Thymus (tissue), 11 donors: ENCODE data around the gene RCAN3. TPM values are rescaled to one million over a fixed set of nuclear protein-coding genes. Genes with fewer than 3 reads are reported as not detected.

Experiments
- DNase-seq, 9 donors: peaks; one replicate each; pipeline ENCODE4 v3.0.0-alpha.2; 2013; ENCODE audit warnings: low spot score in 9 of 9, low read depth in 6 of 9, missing footprints in 1 of 9
- H3K27ac ChIP-seq, 2 donors: one replicate each; pipeline ENCODE4 v1.5.1; 2013; ENCODE audit warnings: control low read depth in 1 of 2, low read depth in 1 of 2, low read length in 1 of 2, mild to moderate bottlenecking in 1 of 2, moderate library complexity in 1 of 2
- H3K27me3 ChIP-seq, 2 donors: one replicate each; pipeline ENCODE4 v1.5.1; 2013; ENCODE audit warnings: low read length in 1 of 2; ENCODE audit not compliant: control insufficient read depth in 2 of 2, insufficient read depth in 1 of 2
- H3K36me3 ChIP-seq, 2 donors: one replicate each; pipeline ENCODE4 v1.5.1; 2013; ENCODE audit warnings: low read length in 1 of 2, mild to moderate bottlenecking in 1 of 2, moderate library complexity in 1 of 2; ENCODE audit not compliant: control insufficient read depth in 2 of 2, insufficient read depth in 2 of 2
- H3K4me1 ChIP-seq, 2 donors: one replicate each; pipeline ENCODE4 v1.5.1; 2013; ENCODE audit warnings: low read length in 2 of 2; ENCODE audit not compliant: control insufficient read depth in 2 of 2, insufficient read depth in 2 of 2
- H3K4me3 ChIP-seq, 2 donors: one replicate each; pipeline ENCODE4 v1.5.1; 2013; ENCODE audit warnings: low read length in 2 of 2, control low read depth in 1 of 2, mild to moderate bottlenecking in 1 of 2
- H3K9me3 ChIP-seq, 2 donors: one replicate each; pipeline ENCODE4 v1.5.1; 2013; ENCODE audit warnings: low read length in 1 of 2, mild to moderate bottlenecking in 1 of 2; ENCODE audit not compliant: control insufficient read depth in 2 of 2, insufficient read depth in 1 of 2
- WGBS: extraction: QIAGEN DNeasy Blood & Tissue Kit; methylation state at CpG from one replicate; pipeline ENCODE4 v1.1.7; 2013; 5-methylcytosine and 5-hydroxymethylcytosine counted together
- polyA plus RNA-seq: library from polyadenylated mRNA; stranded (reverse); fragments of 200-250 nt; gene quantifications from one replicate; pipeline ENCODE4 v1.2.3, GENCODE V29; 2013
- total RNA-seq: library from RNA; stranded (reverse); fragments of 120-200 nt; gene quantifications from one replicate; pipeline ENCODE4 v1.2.4, GENCODE V29; 2013
- donor health status: healthy.

Gene RCAN3
- total and polyA plus RNA-seq, 2 donors = 13.2 to 21.2 TPM

GRCh38 chr1:24555591-24556413, 53.2 kb downstream of the RCAN3 start, which contains the start of gene NCMAP:
Gene NCMAP (plus strand): TSS chr1:24556087. CDS start chr1:24595431, 39,344 bp downstream.
- WGBS = 2% methylated on average over 61 of the region's 61 CpGs
- peaks cover 5 to 32% of the 10 kb centered on the region in 2 donors for H3K4me1 ChIP-seq
- H3K4me3 ChIP-seq = peak within 1 kb of the TSS in 1 of 2 donors; percentile 45
- H3K27me3 ChIP-seq = peaks cover 7 to 24% of the 10 kb centered on the region in 2 donors
- no peak within 1 kb of the TSS for H3K27ac ChIP-seq
- peak in 1 of 9 donors; percentile 37 for DNase-seq
- no peaks in the 10 kb centered on the region for H3K36me3 ChIP-seq
- no peaks in the 10 kb centered on the region for H3K9me3 ChIP-seq

- no peak for DNase-seq
- no peaks in the 10 kb centered on the region for H3K9me3 ChIP-seq
- WGBS = 60% methylated on average over 19 of the region's 19 CpGs
- peaks cover 5 to 32% of the 10 kb centered on the region in 2 donors for H3K4me1 ChIP-seq
- H3K4me3 ChIP-seq = peak overlapping the region in 1 of 2 donors; percentile 45
- peaks cover 7 to 24% of the 10 kb centered on the region in 2 donors for H3K27me3 ChIP-seq
- H3K36me3 ChIP-seq = no peaks in the 10 kb centered on the region
- no peak overlapping the region for H3K27ac ChIP-seq
Observed at GRCh38 chr1:24556414-24556795, 53.8 kb downstream of the RCAN3 start.

GRCh38 chr1:24557220-24557619, 54.6 kb downstream of the RCAN3 start:
- WGBS = 98% methylated on average over 6 of the region's 6 CpGs
- H3K4me1 ChIP-seq = peaks cover 5 to 32% of the 10 kb centered on the region in 2 donors
- DNase-seq = no peak
- H3K36me3 ChIP-seq = no peaks in the 10 kb centered on the region
- no peak overlapping the region for H3K27ac ChIP-seq
- peaks cover 7 to 24% of the 10 kb centered on the region in 2 donors for H3K27me3 ChIP-seq
- no peaks in the 10 kb centered on the region for H3K9me3 ChIP-seq
- H3K4me3 ChIP-seq = no peak overlapping the region

GRCh38 chr1:24557711-24558131, 55.1 kb downstream of the RCAN3 start:
- H3K4me3 ChIP-seq = no peak overlapping the region
- no peaks in the 10 kb centered on the region for H3K36me3 ChIP-seq
- 70% methylated on average over 9 of the region's 9 CpGs for WGBS
- H3K4me1 ChIP-seq = peaks cover 5 to 32% of the 10 kb centered on the region in 2 donors
- H3K27me3 ChIP-seq = peaks cover 7 to 24% of the 10 kb centered on the region in 2 donors
- no peaks in the 10 kb centered on the region for H3K9me3 ChIP-seq
- H3K27ac ChIP-seq = no peak overlapping the region
- DNase-seq = peak in 1 of 9 donors; percentile 52

- no peak for DNase-seq
- H3K27ac ChIP-seq = no peak overlapping the region
- peaks cover 7 to 24% of the 10 kb centered on the region in 2 donors for H3K27me3 ChIP-seq
- no peak overlapping the region for H3K4me3 ChIP-seq
- H3K4me1 ChIP-seq = peaks cover 5 to 32% of the 10 kb centered on the region in 2 donors
- H3K36me3 ChIP-seq = no peaks in the 10 kb centered on the region
- WGBS = 97% methylated on average over 7 of the region's 7 CpGs
- H3K9me3 ChIP-seq = no peaks in the 10 kb centered on the region
Observed at GRCh38 chr1:24558455-24558854, 55.8 kb downstream of the RCAN3 start.

- no peak overlapping the region for H3K27ac ChIP-seq
- DNase-seq = no peak
Observed at GRCh38 chr1:24558902-24559791, 56.5 kb downstream of the RCAN3 start.

GRCh38 chr1:24560361-24560760, 57.7 kb downstream of the RCAN3 start:
- peaks cover 7 to 14% of the 10 kb centered on the region in 2 donors for H3K27me3 ChIP-seq
- H3K4me1 ChIP-seq = peaks cover 5 to 31% of the 10 kb centered on the region in 2 donors
- H3K27ac ChIP-seq = no peak overlapping the region
- no peak overlapping the region for H3K4me3 ChIP-seq
- no peaks in the 10 kb centered on the region for H3K36me3 ChIP-seq
- 66% methylated on average over 6 of the region's 6 CpGs for WGBS
- no peak for DNase-seq
- no peaks in the 10 kb centered on the region for H3K9me3 ChIP-seq

More at GRCh38 chr1:24558902-24559791, 56.5 kb downstream of the RCAN3 start:
- H3K9me3 ChIP-seq = no peaks in the 10 kb centered on the region
- no peak overlapping the region for H3K4me3 ChIP-seq
- peaks cover 7 to 24% of the 10 kb centered on the region in 2 donors for H3K27me3 ChIP-seq
- peaks cover 5 to 32% of the 10 kb centered on the region in 2 donors for H3K4me1 ChIP-seq
- no peaks in the 10 kb centered on the region for H3K36me3 ChIP-seq
- WGBS = 79% methylated on average over 12 of the region's 12 CpGs

GRCh38 chr1:24562625-24563024, 60.0 kb downstream of the RCAN3 start:
- Histone ChIP-seq H3K4me1 (peaks cover 0 to 15% of the 10 kb centered on the region in 2 donors), H3K9me3 (no peaks in the 10 kb centered on the region), H3K27me3 (no peaks in the 10 kb centered on the region), H3K4me3 (no peak overlapping the region), H3K27ac (no peak overlapping the region), H3K36me3 (no peaks in the 10 kb centered on the region)
- DNase-seq = no peak

- Histone ChIP-seq H3K36me3 (no peaks in the 10 kb centered on the region), H3K27me3 (no peaks in the 10 kb centered on the region), H3K4me3 (no peak overlapping the region), H3K27ac (no peak overlapping the region), H3K9me3 (no peaks in the 10 kb centered on the region), H3K4me1 (peaks cover 0 to 3% of the 10 kb centered on the region in 2 donors)
- WGBS = 96% methylated on average over 2 of the region's 2 CpGs
- DNase-seq = no peak
Observed at GRCh38 chr1:24564695-24565094, 62.1 kb downstream of the RCAN3 start.
